Stimulated activated CD8-positive, alpha-beta memory T cell treated with anti-CD3 and anti-CD28 coated beads, Interleukin-7, amount 100 ng/mL, for 1 hour (primary cell): ENCODE measurements around the gene CHRNB2.
"Not testable (repeated sequence)": the region's sequence is repeated elsewhere in the genome, so short reads cannot be mapped to it uniquely, and the experiment has no call there.

Source experiments
- DNase-seq, 2 donors: peaks; one replicate each; pipeline ENCODE4 v3.0.0-alpha.2; 2020; ENCODE audit warnings: low read depth in 2 of 2

The CHRNB2 gene

DNA sequence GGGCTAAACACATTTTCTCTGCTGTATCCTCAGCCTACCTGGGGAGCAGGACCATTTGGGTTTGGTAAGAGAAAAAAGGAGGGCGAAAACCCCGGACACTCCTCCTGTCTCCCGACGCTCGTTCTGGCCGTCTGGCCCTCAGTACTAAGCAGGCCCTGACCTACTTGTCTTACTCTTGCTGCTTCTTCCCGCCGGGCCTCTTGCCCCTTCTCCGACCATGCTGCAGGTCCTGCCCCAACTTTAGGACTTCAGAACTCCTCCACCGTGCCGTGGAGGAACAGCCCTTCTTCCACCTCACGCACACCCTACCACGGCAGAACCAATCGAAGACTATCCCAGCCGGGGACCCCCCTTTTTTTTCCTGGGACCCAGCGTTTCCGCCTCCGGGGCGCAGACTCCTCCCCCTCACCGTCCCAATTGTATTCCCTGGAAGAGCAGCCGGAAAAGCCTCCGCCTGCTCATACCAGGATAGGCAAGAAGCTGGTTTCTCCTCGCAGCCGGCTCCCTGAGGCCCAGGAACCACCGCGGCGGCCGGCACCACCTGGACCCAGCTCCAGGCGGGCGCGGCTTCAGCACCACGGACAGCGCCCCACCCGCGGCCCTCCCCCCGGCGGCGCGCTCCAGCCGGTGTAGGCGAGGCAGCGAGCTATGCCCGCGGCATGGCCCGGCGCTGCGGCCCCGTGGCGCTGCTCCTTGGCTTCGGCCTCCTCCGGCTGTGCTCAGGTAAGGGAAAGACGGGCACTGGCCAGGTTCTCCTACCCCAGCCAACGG, at the start of gene CHRNB2:
Gene CHRNB2, plus strand, starts transcription at position 393 of the 771 bp plus-strand sequence. Its CDS starts 267 bp downstream, at position 660.
- DNase-seq = peak; percentile 41 to 44

DNA sequence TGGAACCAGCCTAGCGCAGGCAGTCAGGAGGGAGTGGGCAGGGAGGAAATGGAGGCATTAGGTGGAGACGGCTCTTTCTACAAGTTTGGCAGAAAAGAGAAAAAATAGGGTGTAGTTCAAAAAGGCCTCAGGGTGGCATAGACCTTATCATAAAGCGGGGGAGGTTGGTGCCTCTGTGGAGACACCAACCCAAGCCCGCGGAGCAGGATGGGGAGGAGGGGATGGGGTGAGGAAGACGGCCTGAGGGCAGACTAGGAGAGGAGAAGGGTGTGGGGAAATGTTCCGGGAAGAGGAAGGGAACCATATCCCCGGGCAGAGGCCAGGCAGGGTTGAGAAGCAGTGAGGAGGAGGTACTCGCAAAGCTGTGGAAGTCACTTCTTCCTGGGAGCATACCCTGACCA, 48.0 kb upstream of the CHRNB2 start:
- DNase-seq = no peak

GRCh38 chr1:154520333-154520732, 47.2 kb upstream of the CHRNB2 start:
- no peak for DNase-seq

DNA sequence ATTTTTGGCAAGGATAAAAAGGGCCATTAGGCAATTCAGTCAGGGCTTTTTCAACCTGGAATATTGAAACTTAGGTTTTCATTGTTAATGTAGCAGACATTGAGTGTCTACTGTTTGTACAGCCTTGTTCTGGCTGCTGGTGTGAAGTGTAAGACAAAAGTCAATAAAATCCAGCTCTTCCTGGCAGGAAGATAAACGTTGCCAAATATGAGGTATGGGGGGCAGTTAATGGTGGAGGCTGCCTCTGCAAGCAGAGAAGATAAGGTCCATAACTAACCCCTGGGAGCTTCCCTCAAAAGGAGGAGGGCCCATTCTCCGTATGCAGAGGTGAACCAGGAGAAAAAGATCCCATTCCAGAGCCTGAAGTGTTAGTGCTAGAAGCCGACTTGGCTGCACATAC, 45.9 kb upstream of the CHRNB2 start:
- DNase-seq = no peak

DNA sequence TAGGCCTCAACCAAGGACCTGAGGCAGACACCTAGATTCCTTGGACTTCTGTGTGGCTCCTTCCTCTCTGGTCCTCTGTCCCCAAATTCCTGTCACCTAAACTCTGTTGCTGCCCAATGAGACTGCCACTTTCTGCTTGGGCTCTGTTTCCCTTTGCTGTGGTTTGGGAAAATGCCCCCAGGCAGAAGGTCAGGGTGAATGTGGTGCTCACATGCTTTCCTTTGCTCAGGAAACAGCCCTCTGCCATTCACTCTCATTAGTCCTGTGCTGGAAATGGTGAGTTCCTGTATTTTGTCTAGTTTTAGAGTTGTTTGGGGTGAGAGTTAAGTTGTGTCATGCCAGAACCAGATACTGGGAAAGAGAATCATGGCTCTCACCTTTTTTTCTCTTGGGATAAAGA, 42.7 kb upstream of the CHRNB2 start:
- DNase-seq = no peak

DNA sequence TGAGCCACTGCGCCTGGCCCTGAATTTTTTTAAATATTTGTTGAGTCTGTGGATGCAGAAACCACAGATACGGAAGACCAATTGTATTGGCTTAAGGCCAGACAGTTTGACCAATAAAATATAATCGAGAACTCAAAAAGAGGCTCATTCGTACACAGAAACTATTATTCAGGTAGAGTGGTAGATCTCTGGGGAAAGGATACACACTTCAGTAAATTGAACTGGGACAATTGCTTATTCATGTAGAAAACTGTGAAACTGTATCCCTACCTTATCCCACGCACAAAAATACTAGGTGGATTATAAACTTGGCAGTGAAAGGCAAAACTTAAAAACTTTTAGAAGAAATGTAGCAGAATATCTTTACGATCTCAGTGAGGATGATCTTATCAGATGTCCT, 40.4 kb upstream of the CHRNB2 start:
- DNase-seq = no peak

DNA sequence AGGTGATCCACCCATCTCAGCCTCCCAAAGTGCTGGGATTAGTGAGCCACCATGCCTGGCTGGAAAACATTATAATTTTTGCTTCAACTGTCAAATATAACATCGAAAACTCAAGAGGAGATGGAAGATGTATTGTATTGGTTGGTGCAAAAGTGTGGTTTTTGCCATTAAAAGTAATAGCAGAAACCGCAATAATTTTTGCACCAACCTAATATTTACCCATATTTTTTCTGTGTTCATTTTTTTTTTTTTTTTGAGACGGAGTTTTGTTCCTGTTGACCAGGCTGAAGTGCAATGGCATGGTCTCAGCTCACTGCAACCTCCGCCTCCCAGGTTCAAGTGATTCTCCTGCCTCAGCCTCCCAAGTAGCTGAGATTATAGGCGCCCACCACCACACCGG, 38.3 kb upstream of the CHRNB2 start:
- DNase-seq = no peak

GRCh38 chr1:154531950-154532349, 35.6 kb upstream of the CHRNB2 start:
- not testable (repeated sequence) for DNase-seq

DNA sequence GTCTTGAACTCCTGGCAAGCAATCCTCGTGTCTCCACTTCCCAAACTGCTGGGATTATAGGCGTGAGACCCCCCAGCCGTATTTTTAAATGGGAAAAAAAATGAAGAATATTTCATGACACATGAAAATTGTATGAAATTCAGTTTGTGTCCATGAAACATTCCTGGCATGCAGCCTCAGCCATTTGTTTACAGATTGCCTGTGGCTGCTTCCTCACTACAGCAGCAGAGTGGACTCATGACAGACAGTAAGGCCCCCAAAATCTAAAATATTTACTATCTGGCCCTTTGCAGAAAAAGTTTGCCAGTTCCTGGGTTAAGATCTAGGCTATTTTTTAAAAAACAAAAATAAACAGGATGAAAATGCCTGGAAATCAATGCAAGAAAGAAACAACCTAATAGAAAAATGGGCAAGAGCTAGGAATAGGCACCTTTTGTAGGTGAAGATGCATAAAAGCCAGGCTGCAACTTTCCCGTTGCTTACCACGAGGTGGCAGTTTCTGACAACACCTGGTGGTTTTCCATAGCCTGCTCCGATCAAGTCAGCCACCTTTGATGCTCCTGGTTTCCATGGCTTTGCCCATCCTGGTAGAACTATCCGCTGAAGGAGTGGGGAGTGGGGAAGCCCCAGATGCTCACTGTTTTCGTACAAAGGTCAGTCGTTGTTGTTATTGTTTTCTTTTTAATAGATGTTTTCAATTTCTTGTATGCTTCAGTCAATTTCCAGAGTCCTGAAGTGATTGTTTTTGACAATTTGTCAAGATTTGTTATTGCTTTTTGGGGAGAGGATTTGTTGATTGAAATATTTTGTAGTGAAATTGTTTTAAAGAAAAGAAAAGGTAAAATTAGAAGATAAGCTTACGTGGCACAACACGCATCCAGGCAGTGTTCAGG, 33.4 kb upstream of the CHRNB2 start:
- no peak for DNase-seq

- no peak for DNase-seq
Observed at GRCh38 chr1:154536570-154536969, 31.0 kb upstream of the CHRNB2 start.

DNA sequence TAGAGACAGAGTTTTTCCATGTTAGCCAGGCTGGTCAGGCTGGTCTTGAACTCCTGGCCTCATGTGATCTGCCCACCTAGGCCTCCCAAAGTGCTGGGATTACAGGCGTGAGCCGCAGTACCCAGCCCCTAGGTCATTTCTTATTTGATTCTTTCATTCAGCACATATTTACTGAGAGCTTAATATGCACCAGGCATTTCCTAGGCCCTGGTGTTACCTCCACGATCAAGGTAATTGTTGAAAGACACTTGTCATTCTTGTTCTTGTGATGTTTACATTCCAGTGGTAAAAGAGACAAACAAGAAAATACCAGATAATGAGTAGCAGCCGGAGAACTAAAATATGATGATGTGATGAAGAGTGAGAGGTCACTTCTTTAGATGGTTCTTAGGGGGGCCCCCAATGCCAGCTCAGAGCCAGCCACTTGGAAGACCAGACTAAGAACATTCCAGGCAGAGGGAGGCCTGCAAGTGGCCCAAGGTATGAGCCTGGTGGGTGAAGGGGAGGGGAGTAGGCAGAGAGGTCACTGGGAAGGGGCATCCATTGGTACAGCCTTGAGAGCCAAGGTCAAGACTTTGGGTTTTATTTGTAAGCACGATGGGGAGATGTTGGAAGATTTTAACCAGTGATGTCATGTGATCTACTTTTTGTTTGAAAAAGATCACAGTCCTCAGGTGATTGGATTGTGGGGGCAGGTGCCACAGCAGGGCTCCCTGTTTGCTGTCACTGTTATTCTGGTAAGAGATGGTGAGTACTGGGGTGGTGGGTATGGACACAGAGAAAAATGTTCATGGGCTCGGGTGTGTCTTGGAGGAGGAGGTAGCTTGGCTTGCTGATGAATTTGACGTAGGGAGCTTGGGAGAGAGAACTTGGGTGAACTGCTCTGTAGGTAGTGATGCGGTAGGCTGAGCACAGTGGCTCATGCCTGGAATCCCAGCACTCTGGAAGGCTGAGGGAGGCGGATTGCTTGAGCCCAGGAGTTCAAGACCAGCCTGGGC, 27.8 kb upstream of the CHRNB2 start:
- no peak for DNase-seq

- DNase-seq = no peak
Observed at GRCh38 chr1:154541231-154541630, 26.3 kb upstream of the CHRNB2 start.

GRCh38 chr1:154546264-154547063, 21.1 kb upstream of the CHRNB2 start:
- DNase-seq = peak in 1 of 2 donors; percentile 16

GRCh38 chr1:154547105-154547732, 20.4 kb upstream of the CHRNB2 start:
- no peak for DNase-seq

DNA sequence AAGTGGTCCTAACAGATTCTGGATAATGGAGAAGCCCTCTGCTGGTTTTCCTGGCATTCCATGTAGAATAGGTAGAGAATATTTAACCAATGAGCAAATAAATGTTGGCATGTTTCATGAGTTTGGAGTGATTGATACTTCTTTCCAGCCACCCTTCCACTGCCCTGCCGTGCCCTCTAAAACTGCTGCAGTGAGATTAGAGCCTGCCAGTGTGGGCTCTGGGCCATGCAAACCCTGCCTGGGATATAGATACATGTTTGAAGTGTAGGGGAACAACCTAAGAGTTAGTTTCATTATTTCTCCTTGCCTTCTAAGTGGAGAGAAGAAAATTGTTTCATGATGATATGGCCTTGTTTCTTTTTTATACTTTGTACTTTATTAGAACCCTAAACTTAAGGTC, 19.6 kb upstream of the CHRNB2 start:
- DNase-seq = no peak

- no peak for DNase-seq
Observed at GRCh38 chr1:154549202-154549770, 18.3 kb upstream of the CHRNB2 start.

GRCh38 chr1:154550070-154550469, 17.5 kb upstream of the CHRNB2 start:
- no peak for DNase-seq

GRCh38 chr1:154550657-154551056, 16.9 kb upstream of the CHRNB2 start:
- no peak for DNase-seq

DNA sequence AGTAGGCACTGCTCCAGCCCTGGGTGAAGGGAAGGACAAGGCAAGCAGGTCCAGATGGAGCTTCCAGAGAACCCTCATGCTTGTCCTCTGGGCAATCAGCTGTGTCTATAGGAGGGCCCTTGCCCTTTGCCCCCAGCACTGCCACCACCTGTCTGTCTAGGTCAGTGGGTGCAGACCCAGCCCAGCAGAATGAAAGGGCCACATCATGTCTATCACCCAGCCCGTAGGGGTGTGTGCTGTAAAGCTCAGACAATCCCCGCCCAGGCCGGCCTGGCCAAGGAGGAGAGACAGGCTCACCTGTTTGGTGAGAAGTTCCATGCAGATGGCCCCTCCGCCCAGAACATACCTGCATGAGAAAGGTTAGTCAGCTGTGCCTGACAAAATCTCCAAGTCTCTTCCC, 16.1 kb upstream of the CHRNB2 start:
- no peak for DNase-seq

- DNase-seq = no peak
Observed at GRCh38 chr1:154552036-154552435, 15.5 kb upstream of the CHRNB2 start.
